SHP77 treated with DMSO at 0.1 percent for 48 hours (cell line): ENCODE measurements around the gene RANBP2.

Experiments used
- DNase-seq: peaks from one replicate; lab custom pipeline; 2025; lab: John Stamatoyannopoulos, UW

Gene RANBP2

DNA sequence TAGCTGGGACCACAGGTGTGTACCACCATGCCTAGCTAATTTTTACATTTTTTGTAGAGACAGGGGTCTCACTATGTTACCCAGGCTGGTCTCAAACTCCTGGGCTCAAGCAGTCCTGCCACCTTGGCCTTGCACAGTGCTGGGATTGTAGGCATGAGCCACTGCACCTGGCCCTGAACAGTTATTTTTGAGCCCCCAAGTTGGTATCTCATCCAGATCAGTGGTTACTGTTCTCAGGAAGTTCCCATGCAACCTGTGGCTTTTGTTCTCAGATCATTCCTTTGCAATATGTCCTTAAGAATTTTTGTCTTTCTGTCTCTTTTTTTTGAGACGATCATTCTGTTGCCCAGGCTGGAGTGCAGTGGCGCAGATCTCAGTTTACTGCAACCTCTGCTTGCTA lies 59.6 kb downstream of the RANBP2 start:
- DNase-seq, result no peak

DNA sequence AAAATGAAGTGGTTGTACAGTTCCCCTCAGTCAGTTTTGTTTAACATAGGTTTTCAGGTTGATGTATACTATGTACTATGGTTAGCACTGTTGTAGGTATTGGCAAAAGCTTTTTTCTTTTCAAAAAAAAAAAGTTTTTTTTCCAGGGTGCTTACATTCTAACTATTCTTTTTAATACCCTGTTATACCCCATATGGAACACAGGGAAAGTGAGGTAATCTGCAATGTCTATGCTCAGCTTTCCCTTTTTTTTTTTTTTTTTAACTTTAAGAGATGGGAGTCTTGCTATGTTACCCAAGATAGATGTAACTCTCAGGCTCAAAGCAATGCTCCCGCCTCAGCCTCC lies 66.7 kb downstream of the RANBP2 start:
- DNase-seq, result no peak

DNA sequence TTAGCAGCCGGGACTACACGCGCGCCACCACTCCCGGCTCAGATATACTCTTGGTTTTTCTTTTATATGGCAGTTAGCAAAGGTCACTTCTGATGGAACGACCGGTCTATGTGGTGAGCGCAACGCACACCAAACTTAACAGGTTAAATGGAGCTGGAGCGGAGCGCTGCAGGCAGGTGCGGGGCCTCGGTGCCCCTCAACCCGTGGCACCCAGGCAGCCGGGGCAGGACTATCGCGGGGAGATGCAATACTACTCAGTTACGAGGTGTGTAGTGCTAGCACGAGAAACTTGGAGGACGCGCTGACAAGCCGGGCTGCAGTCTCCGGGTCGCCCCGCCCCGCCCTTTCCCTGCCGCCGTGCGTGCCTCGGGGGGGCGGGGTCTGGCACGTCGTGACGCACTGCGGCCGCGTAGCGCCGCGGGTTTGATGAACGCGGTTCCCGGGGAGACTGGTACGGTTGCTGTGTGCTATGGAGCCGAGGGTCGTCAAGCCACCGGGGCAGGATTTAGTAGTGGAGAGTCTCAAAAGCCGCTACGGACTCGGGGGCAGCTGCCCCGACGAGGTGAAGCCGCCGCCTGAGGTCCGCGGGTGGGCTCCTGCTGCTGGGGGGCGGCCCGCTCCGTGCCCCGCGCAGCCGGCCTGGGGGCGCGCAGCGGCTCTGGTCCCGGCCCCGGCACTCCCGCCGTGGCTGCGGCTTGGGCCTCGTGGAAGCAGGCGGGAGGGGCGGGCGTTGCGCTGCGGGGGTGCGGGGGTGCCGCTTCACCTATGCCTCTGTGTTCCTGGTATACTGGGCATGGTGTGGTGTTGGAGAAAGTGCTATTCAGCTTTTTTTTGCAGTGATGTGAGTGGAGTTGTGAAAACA lies 67.3 kb downstream of the RANBP2 start, which contains the start of gene CCDC138:
Gene CCDC138 (plus strand): TSS at position 418 of the 862 bp plus-strand sequence. CDS start 52 bp downstream, at position 470.
- DNase-seq, result peak; percentile 78

DNA sequence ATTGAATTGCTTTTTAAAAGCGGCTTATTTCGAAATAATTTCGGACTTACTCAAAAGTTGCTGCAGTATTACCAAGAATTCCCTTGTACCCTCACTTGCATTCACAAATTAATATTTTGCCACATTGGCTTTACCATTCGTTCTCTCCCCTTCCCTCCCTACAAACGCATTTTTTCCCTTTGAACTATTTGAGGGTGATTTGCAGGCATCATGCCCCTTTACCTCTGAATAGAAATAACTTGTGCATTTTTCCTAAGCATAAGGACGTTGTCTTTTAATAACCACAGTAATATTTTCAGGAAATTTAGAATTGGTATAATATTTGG lies 67.9 kb downstream of the RANBP2 start:
- no peak for DNase-seq

DNA sequence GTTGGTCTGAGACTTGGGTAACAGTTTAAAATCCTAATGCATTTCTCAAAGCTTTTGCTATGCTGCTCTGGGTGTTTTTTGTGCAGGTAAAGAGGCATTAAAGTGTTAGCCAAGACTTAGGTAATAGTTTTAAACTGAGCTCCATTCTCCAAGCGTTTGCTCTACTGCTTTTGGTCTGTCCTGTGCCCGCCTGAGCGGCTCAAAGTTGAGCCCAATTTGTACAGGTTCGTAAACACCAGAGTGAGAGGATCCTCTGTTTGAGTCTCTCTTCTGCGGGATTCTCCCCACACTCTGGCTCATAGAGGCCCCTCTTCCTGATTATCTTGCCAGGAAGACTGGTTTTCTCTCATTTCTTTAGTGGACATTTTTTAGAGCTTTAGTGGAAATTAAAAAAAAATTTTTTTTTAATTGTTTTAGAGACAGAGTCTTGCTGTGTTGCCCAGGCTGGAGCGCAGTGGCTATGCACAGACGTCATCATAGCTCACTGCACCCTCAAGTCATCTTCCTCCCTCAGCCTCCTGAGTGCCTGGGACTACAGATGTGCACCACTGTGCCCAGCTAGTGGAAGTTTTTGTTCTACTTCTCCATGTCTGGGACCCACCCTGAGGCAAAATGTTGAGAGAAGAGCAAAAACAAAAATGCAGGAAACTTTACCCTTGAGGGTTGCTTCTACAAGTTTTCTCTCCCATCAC lies 83.9 kb downstream of the RANBP2 start:
- no peak for DNase-seq

DNA sequence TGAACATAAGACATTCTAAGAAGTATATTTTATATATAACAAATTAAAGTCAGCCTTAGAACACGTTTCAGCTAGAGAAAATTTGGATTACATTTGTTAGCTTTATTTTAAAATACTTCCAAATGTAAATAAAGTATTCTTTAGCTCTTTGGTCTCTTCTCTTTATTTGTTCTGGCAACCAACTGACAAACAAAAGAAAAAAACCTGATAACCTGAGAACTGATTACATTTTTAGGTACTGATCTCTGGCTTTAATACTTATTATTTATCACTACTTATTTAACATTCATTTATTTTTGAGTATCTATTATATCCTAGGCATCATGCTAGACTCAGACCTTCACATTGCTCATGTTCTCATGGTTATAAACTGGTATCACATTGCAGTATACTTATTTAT lies 85.8 kb downstream of the RANBP2 start:
- no peak for DNase-seq

DNA sequence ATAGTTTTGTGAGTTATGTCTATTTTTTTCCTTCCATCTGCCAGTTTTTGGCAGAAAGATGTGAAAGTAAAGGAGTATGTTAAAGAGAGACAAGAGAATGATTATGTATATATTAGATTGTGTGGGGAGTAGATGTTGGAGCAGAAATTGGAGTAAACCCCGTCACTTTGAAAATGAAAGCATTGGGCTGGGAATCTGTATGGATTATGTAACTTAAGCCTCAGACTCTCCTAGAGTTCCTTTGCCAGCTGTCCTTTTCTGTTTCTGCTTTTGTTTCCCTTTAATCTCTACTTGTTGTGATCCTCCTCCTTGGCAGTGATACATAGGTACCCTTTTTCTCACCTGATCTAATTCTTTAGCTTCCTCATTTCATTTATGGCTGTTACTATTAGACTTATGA lies 86.5 kb downstream of the RANBP2 start:
- DNase-seq, result no peak

DNA sequence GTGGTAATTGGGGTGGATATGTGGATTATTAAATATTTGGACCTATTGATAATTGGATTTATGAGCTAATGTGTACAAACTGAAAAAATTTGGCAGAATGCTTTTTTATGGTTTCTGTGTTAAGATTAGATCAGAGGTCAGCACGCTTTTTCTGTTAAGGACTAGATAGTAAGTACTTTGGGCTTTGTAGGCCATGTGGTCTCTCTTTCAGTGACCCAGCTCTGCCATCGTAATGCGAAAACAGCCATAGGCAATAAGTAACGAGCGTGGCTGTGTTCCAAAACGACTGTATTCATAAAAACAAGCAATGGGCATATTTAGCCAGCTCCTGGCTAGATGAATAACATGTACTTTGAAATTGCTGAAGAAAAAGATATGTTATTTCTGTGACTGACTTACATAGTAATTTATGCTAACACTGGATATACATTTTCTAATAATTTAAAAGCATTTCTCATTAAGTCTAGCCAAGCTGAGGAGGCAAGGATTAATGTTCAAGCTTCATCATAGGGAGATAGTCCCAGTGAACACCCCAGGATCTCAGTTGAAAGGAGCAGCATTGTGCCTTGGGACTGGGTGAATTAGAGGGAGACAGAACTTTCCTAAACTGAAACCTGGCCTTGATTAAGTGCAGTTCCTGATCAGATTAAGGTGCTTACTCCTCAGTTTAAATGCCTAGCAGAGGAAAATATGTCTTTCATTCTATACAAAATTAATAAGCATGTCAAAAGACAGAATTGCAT lies 87.3 kb downstream of the RANBP2 start:
- no peak for DNase-seq

DNA sequence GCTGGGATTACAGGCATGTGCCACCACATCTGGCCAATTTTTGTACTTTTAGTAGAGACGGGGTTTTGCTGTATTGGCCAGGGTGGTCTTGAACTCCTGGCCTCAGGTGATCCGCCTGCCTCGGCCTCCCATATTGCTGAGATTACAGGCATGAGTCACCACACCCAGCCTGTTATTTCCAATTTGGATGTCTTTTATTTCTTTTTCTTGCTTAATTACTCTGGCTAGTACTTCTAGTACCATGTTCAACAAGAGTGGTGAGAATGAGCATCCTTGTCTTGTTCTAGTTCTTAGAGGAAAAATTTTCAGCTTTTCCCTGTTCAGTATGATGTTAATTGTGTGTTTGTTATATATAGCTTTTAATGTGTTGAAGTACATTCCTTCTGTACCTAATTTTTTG lies 90.7 kb downstream of the RANBP2 start:
- DNase-seq, result no peak

DNA sequence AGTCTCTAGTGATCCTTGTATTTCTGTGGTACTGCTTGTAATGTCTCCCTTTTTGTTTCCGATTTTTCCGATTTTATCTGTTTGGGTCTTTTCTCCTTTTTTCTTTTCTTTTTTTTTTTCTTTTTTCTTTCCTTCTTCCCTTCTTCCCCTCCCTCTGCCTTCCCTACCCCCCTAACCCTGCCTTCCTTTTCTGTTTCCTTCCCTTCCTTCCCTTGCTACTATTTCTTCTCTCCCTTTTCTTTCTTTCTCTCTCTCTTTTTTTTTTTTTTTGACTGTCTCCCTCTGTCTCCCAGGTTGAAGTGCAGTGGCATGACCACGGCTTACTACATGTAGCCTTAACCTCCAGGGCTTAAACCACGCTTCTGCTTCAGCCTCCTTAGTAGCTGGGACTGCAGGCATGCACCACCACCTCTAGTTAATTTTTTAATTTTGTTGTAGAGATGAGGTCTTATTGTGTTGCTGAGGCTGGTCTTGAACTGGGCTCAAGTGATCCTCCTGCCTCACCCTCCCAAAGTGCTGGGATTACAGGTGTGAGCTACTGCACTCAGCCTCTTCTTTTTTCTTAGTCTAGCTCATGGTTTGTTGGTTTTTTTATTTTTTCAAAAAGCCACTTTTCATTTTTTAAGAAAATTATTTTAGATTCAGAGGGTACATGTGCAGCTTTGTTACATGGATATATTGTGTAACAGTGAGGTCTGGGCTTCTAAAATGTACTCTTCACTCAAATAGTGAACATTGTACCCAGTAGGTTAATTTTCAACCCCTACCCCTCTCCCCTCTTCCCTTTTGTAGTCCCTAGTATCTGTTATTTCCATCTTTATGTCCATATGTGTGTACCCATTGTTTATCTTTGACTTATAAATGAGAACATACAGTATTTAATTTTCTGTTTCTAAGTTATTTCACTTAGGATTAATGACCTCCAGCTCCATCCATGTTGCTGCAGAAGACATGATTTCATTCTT lies 92.0 kb downstream of the RANBP2 start:
- DNase-seq, result no peak

DNA sequence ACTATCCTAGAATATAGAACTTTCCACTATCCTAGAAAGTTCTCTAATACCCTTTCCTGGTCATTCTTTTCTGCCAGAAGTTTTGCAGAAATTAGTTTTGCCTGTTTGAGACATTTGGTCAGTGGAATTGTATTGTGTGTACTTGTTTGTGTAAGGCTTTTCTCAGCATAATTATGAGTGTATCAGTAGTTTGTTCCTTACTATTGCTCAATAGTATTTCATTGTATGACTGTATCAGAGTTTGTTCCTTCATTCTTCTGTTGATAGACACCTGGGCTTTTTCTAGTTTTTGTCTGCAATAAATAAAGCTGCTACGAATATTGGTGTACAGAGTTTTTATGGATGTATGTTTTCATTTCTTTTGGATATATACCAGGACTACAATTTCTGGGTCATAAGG lies 94.5 kb downstream of the RANBP2 start:
- no peak for DNase-seq

DNA sequence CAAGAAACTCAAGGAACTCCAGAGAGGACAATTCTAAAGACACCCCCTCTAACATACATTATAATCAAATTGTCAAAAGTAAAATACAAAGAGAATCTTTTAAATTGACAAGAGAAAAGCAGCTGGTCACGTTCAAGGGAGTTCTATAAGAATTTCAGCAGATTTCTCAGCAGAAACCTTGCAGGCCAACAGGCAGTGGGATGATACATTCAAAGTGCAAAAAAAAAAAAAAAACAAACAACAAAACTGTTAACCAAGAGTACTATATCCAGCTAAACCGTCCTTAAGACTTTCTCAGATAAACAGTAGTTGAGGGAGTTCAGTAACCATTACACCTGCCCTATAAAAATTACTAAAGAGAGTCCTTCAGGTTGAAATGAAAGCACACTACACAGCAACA lies 101.2 kb downstream of the RANBP2 start:
- DNase-seq, result no peak

DNA sequence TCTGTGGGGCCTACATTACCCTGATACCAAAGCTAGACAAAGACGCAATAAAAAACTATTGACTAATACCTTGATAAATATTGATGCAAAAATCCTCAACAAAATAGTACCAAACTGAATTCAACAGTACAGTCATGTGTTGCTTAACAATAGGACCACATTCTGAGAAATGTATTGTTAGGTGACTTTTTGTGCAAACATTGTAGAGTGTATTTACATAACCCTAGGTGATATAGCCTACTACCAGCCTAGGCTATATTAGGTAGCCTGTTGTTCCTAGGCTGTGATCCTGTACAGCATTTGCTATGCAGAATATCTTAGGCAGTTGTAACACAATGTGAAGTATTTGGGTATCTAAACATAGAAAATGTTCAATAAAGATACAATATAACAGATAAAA lies 104.0 kb downstream of the RANBP2 start:
- no peak for DNase-seq

DNA sequence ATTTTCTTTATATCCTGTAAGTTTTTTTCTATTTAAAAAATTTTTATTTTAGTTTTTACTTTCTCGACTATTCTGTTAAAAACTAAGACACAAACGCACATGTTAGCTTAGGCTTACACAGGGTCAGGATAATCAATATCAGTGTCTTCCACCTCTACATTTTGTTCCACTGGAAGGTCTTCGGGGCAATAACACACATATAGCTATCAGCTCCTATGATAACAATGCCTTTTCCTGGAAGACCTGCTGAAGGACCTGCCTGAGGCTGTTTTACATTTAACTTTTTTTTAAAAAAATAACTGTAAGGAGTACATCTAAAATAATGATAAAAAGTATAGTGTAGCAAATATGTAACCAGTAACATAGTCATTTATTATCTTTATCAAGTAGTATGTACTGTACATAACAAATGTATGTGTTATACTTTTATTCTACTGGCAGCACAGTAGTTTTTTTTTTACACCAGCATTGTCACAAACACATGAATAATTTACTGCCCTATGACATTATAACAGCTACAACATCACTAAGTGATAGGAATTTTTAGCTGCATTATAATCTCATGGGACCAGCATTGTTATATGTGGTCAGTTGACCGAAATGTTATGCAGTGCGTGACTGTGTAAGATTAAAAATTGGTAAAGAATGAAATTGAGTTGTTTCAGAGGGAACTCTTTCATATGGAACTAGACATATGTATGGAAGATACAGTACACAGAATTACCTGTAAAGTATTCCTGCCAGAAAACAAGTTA lies 105.2 kb downstream of the RANBP2 start:
- no peak for DNase-seq

DNA sequence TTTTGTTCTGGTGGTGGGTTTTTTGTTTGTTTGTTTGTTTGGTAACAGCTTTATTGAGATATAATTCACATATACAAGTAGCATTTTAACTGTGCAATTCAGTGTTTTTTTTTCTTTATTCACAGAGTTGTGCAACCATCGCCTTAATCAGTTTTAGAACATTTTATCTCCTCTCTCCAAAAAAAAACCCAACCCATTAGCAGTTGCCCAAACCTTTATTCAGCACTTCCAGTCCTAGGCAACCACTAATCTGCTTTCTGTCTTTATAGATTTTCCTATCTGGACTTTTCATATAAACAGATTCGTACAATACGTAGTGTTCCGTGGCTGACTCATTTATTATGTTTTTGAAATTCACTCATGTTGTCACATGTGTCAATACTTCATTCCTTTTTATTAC lies 106.0 kb downstream of the RANBP2 start:
- no peak for DNase-seq

DNA sequence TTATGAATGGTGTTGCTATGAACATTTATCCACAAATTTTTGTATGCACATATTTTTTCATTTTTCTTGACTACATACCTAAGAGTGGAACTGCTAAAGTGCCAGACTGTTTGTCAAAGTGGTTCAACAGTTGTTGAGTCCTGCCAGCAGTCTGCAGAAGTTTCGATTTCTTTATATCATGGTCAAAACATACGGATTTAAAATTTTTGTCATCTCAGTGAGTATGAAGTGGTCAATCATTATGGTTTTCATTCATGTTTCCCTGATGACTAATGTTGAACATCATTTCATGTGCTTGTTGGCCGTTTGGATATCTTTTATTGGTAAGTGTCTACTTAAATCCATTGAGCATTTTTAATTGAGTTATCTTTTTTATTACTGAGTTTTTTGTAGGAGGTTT lies 106.5 kb downstream of the RANBP2 start:
- no peak for DNase-seq

DNA sequence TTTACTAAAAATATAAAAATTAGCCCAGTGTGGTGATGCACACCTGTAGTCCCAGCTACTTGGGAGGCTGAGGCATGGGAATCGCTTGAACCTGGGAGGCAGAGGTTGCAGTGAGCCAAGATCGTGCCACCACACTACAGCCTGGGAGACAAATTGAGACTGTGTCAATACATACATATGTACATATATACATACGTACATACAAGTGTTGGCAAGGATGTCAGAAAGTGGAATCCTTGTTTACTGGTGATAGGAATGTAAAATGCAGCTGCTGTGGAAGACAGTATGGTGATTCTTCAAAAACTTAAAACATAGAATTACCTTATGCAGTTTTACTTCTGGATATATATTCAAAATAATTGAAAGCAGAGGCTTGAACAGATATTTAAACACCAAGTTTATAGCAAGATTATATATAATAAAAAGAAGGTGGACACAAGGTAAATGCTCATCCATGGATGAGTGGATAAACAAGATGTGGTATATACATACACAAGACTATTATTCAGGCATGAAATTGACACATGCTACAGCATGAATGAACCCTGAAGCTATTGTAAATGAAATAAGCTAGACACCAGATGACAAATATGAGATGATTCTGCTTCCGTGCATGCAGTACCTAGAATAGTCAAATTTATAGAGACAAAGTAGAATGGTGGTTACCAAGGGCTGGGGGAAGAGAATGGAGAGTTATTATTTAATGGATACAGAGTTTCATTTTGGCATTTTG lies 110.5 kb downstream of the RANBP2 start:
- DNase-seq, result no peak

DNA sequence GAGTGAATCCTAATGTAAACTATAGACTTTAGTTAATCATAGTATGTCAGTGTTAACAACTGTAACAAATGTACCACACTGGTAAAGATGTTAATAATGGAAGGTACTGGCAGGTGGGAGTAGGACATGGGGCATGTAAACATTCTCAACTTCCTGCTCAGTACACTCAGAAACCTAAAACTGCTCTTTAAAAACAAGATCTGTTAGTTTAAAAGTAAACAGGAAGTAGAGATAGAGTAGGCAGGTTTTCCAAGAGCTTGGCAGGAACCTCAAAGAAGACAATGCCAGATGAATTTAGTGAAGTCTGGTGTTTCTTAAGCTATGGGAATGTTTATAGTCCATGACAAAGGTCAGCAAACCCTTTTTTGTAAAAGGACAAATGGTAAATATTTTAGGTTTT lies 113.9 kb downstream of the RANBP2 start:
- DNase-seq, result no peak

DNA sequence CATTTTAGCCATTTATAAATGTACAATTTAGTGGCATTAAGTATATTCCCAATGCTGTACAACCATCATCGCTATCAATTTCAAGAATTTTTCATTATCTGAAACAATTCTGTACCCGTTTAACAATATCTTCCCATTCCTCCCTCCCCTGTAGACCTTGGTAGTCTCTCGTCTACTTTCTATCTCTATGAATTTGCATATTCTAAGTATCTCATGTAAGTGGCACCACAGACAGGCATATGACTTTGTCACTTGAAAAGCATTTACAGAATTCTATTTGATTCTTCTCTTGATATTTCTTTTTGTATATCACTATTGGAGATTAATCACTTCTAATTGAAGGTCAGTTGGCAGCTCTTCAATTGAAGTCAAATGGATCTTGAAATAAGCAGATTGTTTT lies 115.3 kb downstream of the RANBP2 start:
- no peak for DNase-seq

DNA sequence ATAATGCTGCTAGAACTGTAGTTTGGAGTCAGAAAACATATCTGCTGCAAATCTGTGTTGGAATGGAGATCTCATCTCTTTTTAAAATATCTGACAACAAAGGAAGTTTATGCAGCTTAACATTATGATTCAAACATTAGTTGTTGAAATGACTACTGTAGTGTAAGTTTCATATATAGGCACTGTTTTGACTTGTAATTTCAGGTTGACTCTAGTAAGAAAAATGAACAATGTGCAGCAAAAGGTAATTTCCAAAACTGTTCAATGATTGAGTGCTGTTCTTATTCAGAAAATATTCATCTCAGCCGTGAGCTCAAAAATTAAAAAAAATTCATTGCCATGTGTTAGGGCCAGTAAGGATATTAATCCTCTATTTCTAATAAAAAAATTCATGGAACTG lies 115.8 kb downstream of the RANBP2 start:
- DNase-seq, result no peak
